Activated CD4-positive, alpha-beta memory T cell treated with anti-CD3 and anti-CD28 coated beads, Interleukin-2, amount 10 ng/mL, durations not matched to agents 7 days and 5 days (primary cell): ENCODE results near the gene MSH5. TPM values are rescaled to one million over a fixed set of nuclear protein-coding genes. Genes with fewer than 3 reads are reported as not detected.

Source experiments
- CTCF ChIA-PET: fragments of 350-600 bp; sonication (Branson Sonifier 250); formaldehyde crosslinking; loops from one replicate; lab custom pipeline; 2021; ENCODE audit warnings: antibody characterized with exemption, inconsistent platforms; lab: Charles Lee
- POLR2A ChIA-PET: fragments of 350-600 bp; sonication (Branson Sonifier 250); formaldehyde crosslinking; loops from one replicate; lab custom pipeline; 2021; ENCODE audit warnings: antibody characterized with exemption; lab: Charles Lee
- DNase-seq: peaks from one replicate; pipeline ENCODE4 v3.0.0-alpha.2; 2020
- H3K27ac Mint-ChIP-seq: one replicate; pipeline ENCODE4 v1.8.0; 2021; ENCODE audit warnings: mild to moderate bottlenecking, mixed read lengths
- H3K27me3 Mint-ChIP-seq: one replicate; pipeline ENCODE4 v1.8.0; 2021; ENCODE audit warnings: mixed read lengths
- H3K36me3 Mint-ChIP-seq: one replicate; pipeline ENCODE4 v1.8.0; 2021; ENCODE audit warnings: low read depth, mixed read lengths
- H3K4me1 Mint-ChIP-seq: one replicate; pipeline ENCODE4 v1.8.0; 2021; ENCODE audit warnings: mixed read lengths
- H3K4me3 Mint-ChIP-seq: one replicate; pipeline ENCODE4 v1.8.0; 2021; ENCODE audit warnings: mild to moderate bottlenecking, mixed read lengths
- H3K9me3 Mint-ChIP-seq: one replicate; pipeline ENCODE4 v1.8.0; 2021; ENCODE audit warnings: mixed read lengths
- total RNA-seq, 2 experiments: library from RNA; stranded (reverse); gene quantifications; one replicate each; pipeline ENCODE4 v1.2.3, GENCODE V29; 2021

The MSH5 gene
- total RNA-seq, 2 experiments from 2014 or later, result 60.1 to 63.2 TPM

GRCh38 chr6:31725502-31726350 lies 14.1 kb upstream of the MSH5 start:
- Mint-ChIP-seq H3K27ac (no peak overlapping the region), H3K4me3 (no peak overlapping the region), H3K9me3 (no peaks in the 10 kb centered on the region), H3K4me1 (peaks cover 55% of the 10 kb centered on the region), H3K27me3 (peaks cover 4% of the 10 kb centered on the region), H3K36me3 (peaks cover 41% of the 10 kb centered on the region)
- DNase-seq, result no peak
- ChIA-PET CTCF (interaction anchor here (1.5 to 2.1 kb wide), 2 partner anchors 14 to 105 kb away, joined by 3 to 15 read pairs; partner anchors contain the start of gene MSH5), POLR2A (interaction anchor here (0.9 to 5.5 kb wide), 7 partner anchors 11 to 103 kb away, joined by 3 to 58 read pairs (median 3); partner anchors contain the start of genes ABHD16A, CLIC1 and MSH5)

GRCh38 chr6:31727034-31727716 lies 12.6 kb upstream of the MSH5 start:
- no peaks in the 10 kb centered on the region for H3K9me3 Mint-ChIP-seq
- peak; percentile 33 for DNase-seq
- peaks cover 55% of the 10 kb centered on the region for H3K36me3 Mint-ChIP-seq
- peak overlapping the region; percentile 60 for H3K4me3 Mint-ChIP-seq
- ChIA-PET POLR2A (interaction anchor here (0.7 to 5.5 kb wide), 10 partner anchors 10 to 93 kb away, joined by 3 to 58 read pairs (median 4); partner anchors contain the start of genes ABHD16A, CLIC1, MSH5 and VARS1), CTCF (interaction anchor here (1.1 to 5.1 kb wide), 3 partner anchors 11 to 103 kb away, joined by 3 to 31 read pairs (median 15); no protein-coding TSS in a partner anchor)
- H3K27me3 Mint-ChIP-seq, result no peaks in the 10 kb centered on the region
- H3K4me1 Mint-ChIP-seq, result peaks cover 67% of the 10 kb centered on the region
- H3K27ac Mint-ChIP-seq, result peak overlapping the region; percentile 80

GRCh38 chr6:31727717-31728671 lies 11.8 kb upstream of the MSH5 start:
- Mint-ChIP-seq H3K4me1 (peaks cover 69% of the 10 kb centered on the region), H3K36me3 (peaks cover 58% of the 10 kb centered on the region), H3K27me3 (no peaks in the 10 kb centered on the region), H3K27ac (peak overlapping the region; percentile 82), H3K4me3 (peak overlapping the region; percentile 88), H3K9me3 (no peaks in the 10 kb centered on the region)
- no peak for DNase-seq
- POLR2A ChIA-PET, result interaction anchor here (0.9 to 5.5 kb wide), 10 partner anchors 9 to 99 kb away, joined by 3 to 58 read pairs (median 10); partner anchors contain the start of genes ABHD16A, CLIC1, HSPA1B and MSH5
- CTCF ChIA-PET, result interaction anchor here (1.1 to 5.5 kb wide), 5 partner anchors 11 to 103 kb away, joined by 3 to 46 read pairs (median 31); partner anchors contain the start of gene MSH5

GRCh38 chr6:31728767-31729514 lies 10.9 kb upstream of the MSH5 start, which contains the start of gene DDAH2:
Gene DDAH2 (minus strand): TSS chr6:31729299. CDS start chr6:31729161, 138 bp downstream.
- peaks cover 76% of the 10 kb centered on the region for H3K4me1 Mint-ChIP-seq
- ChIA-PET CTCF (interaction anchor here (0.7 to 5.5 kb wide), 13 partner anchors 10 to 110 kb away, joined by 3 to 46 read pairs (median 7); partner anchors contain the start of genes ABHD16A, HSPA1A, HSPA1B and HSPA1L), POLR2A (interaction anchor here (0.7 to 4.0 kb wide), 16 partner anchors 10 to 108 kb away, joined by 3 to 50 read pairs (median 5); partner anchors contain the start of genes HSPA1B, LSM2, MSH5 and VARS1)
- no peaks in the 10 kb centered on the region for H3K9me3 Mint-ChIP-seq
- DNase-seq, result no peak
- H3K27ac Mint-ChIP-seq, result peak within 1 kb of the TSS; percentile 82
- peaks cover 67% of the 10 kb centered on the region for H3K36me3 Mint-ChIP-seq
- peak within 1 kb of the TSS; percentile 88 for H3K4me3 Mint-ChIP-seq
- no peaks in the 10 kb centered on the region for H3K27me3 Mint-ChIP-seq

GRCh38 chr6:31729515-31729978 lies 10.3 kb upstream of the MSH5 start:
- Mint-ChIP-seq H3K36me3 (peaks cover 73% of the 10 kb centered on the region), H3K9me3 (no peaks in the 10 kb centered on the region), H3K4me3 (peak overlapping the region; percentile 88), H3K27me3 (no peaks in the 10 kb centered on the region), H3K4me1 (peaks cover 79% of the 10 kb centered on the region), H3K27ac (peak overlapping the region; percentile 82)
- POLR2A ChIA-PET, result interaction anchor here (0.7 to 4.0 kb wide), 18 partner anchors 10 to 107 kb away, joined by 3 to 50 read pairs (median 5); partner anchors contain the start of genes HSPA1A, HSPA1B, HSPA1L and LSM2
- DNase-seq, result peak; percentile 82
- CTCF ChIA-PET, result interaction anchor here (0.6 to 5.5 kb wide), 15 partner anchors 10 to 161 kb away, joined by 3 to 46 read pairs (median 4); partner anchors contain the start of genes ABHD16A, HSPA1A, HSPA1B and HSPA1L

GRCh38 chr6:31729979-31730630 lies 9.7 kb upstream of the MSH5 start:
- Mint-ChIP-seq H3K9me3 (no peaks in the 10 kb centered on the region), H3K27me3 (no peaks in the 10 kb centered on the region), H3K4me3 (peak overlapping the region; percentile 88), H3K4me1 (peaks cover 79% of the 10 kb centered on the region), H3K27ac (peak overlapping the region; percentile 70), H3K36me3 (peaks cover 79% of the 10 kb centered on the region)
- ChIA-PET POLR2A (interaction anchor here (0.9 to 4.0 kb wide), 17 partner anchors 9 to 106 kb away, joined by 3 to 50 read pairs (median 5); partner anchors contain the start of genes HSPA1A, HSPA1B, HSPA1L and LSM2), CTCF (interaction anchor here (0.6 to 5.5 kb wide), 18 partner anchors 9 to 160 kb away, joined by 3 to 46 read pairs (median 4); partner anchors contain the start of genes ABHD16A, HSPA1A, HSPA1B and HSPA1L)
- DNase-seq, result peak; percentile 69

- POLR2A ChIA-PET, result interaction anchor here (0.7 to 4.0 kb wide), 15 partner anchors 9 to 446 kb away, joined by 3 to 50 read pairs (median 5); partner anchors contain the start of genes HSPA1A, HSPA1B, HSPA1L and LSM2
- peaks cover 82% of the 10 kb centered on the region for H3K36me3 Mint-ChIP-seq
- peak overlapping the region; percentile 88 for H3K4me3 Mint-ChIP-seq
- peak overlapping the region; percentile 70 for H3K27ac Mint-ChIP-seq
- no peaks in the 10 kb centered on the region for H3K27me3 Mint-ChIP-seq
- CTCF ChIA-PET, result interaction anchor here (0.6 to 5.5 kb wide), 11 partner anchors 8 to 159 kb away, joined by 3 to 46 read pairs (median 4); partner anchors contain the start of genes ABHD16A, HSPA1B and MSH5
- DNase-seq, result no peak
- H3K9me3 Mint-ChIP-seq, result no peaks in the 10 kb centered on the region
- H3K4me1 Mint-ChIP-seq, result peaks cover 77% of the 10 kb centered on the region
Observed at GRCh38 chr6:31730631-31731086, 9.1 kb upstream of the MSH5 start.

GRCh38 chr6:31732029-31732428 lies 7.8 kb upstream of the MSH5 start:
- no peak for DNase-seq
- H3K27me3 Mint-ChIP-seq, result no peaks in the 10 kb centered on the region
- POLR2A ChIA-PET, result interaction anchor here (0.7 to 10.6 kb wide), 5 partner anchors 7 to 99 kb away, joined by 3 to 130 read pairs (median 3); partner anchors contain the start of genes CSNK2B, GPANK1, LY6G6D and MSH5
- peaks cover 78% of the 10 kb centered on the region for H3K36me3 Mint-ChIP-seq
- H3K4me3 Mint-ChIP-seq, result no peak overlapping the region
- CTCF ChIA-PET, result interaction anchor here (1.1 to 5.5 kb wide), 2 partner anchors 38 to 99 kb away, joined by 5 to 46 read pairs; no protein-coding TSS in a partner anchor
- H3K9me3 Mint-ChIP-seq, result no peaks in the 10 kb centered on the region
- H3K27ac Mint-ChIP-seq, result peak overlapping the region; percentile 47
- H3K4me1 Mint-ChIP-seq, result peaks cover 69% of the 10 kb centered on the region

GRCh38 chr6:31733734-31734133 lies 6.1 kb upstream of the MSH5 start:
- POLR2A ChIA-PET, result interaction anchor here (1.0 to 10.6 kb wide), 8 partner anchors 30 to 100 kb away, joined by 3 to 130 read pairs (median 42); partner anchors contain the start of genes ABHD16A, BAG6, CSNK2B and GPANK1
- H3K27me3 Mint-ChIP-seq, result no peaks in the 10 kb centered on the region
- H3K36me3 Mint-ChIP-seq, result peaks cover 63% of the 10 kb centered on the region
- CTCF ChIA-PET, result interaction anchor here (1.0 to 5.5 kb wide), 2 partner anchors 36 to 97 kb away, joined by 4 to 46 read pairs; no protein-coding TSS in a partner anchor
- H3K4me3 Mint-ChIP-seq, result peak overlapping the region; percentile 99
- peak overlapping the region; percentile 95 for H3K27ac Mint-ChIP-seq
- DNase-seq, result no peak
- no peaks in the 10 kb centered on the region for H3K9me3 Mint-ChIP-seq
- H3K4me1 Mint-ChIP-seq, result peaks cover 69% of the 10 kb centered on the region
